NOMO-1 treated with DMSO at 0.1 percent for 48 hours (cell line): ENCODE data around the gene NF1.
"Not testable (repeated sequence)": the region's sequence is repeated elsewhere in the genome, so short reads cannot be mapped to it uniquely, and the experiment has no call there.

Source experiments
- DNase-seq: peaks from one replicate; lab custom pipeline; 2025; ENCODE audit not compliant: unreplicated experiment; lab: John Stamatoyannopoulos, UW

The NF1 gene, protein sequence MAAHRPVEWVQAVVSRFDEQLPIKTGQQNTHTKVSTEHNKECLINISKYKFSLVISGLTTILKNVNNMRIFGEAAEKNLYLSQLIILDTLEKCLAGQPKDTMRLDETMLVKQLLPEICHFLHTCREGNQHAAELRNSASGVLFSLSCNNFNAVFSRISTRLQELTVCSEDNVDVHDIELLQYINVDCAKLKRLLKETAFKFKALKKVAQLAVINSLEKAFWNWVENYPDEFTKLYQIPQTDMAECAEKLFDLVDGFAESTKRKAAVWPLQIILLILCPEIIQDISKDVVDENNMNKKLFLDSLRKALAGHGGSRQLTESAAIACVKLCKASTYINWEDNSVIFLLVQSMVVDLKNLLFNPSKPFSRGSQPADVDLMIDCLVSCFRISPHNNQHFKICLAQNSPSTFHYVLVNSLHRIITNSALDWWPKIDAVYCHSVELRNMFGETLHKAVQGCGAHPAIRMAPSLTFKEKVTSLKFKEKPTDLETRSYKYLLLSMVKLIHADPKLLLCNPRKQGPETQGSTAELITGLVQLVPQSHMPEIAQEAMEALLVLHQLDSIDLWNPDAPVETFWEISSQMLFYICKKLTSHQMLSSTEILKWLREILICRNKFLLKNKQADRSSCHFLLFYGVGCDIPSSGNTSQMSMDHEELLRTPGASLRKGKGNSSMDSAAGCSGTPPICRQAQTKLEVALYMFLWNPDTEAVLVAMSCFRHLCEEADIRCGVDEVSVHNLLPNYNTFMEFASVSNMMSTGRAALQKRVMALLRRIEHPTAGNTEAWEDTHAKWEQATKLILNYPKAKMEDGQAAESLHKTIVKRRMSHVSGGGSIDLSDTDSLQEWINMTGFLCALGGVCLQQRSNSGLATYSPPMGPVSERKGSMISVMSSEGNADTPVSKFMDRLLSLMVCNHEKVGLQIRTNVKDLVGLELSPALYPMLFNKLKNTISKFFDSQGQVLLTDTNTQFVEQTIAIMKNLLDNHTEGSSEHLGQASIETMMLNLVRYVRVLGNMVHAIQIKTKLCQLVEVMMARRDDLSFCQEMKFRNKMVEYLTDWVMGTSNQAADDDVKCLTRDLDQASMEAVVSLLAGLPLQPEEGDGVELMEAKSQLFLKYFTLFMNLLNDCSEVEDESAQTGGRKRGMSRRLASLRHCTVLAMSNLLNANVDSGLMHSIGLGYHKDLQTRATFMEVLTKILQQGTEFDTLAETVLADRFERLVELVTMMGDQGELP (N-terminal part only)

GRCh38 chr17:31094600-31095235 is at the start of gene NF1:
TSS of gene NF1 (plus strand) at chr17:31094977. CDS start at chr17:31095310, 333 bp downstream.
- DNase-seq, result peak; percentile 92

- DNase-seq, result not testable (repeated sequence)
Measured at GRCh38 chr17:31046856-31047425, 47.8 kb upstream of the NF1 start.

- no peak for DNase-seq
Measured at GRCh38 chr17:31048142-31048541, 46.6 kb upstream of the NF1 start.

GRCh38 chr17:31048780-31049179 is 46.0 kb upstream of the NF1 start:
- DNase-seq, result no peak

GRCh38 chr17:31050948-31051347 is 43.8 kb upstream of the NF1 start:
- no peak for DNase-seq

DNA sequence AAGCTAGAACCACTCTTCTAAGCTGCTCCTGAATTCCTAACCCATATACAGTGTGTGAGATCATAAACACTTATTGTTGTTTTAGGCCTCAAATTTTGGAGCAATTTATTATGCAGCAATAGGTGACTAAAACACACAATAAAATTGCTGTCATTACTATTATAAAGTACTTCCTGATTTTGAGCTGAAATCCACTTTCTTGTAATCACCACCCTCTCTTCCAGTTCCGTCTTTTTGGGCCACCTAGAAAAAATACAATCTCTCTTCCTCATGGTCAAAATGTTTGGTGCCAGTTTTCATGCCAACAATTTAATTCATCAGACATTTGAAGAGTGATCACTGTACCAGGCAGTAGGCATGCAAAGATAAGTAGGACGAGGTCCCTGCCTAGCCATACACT is 43.3 kb upstream of the NF1 start:
- DNase-seq, result peak; percentile 94

GRCh38 chr17:31052187-31052889 is 42.4 kb upstream of the NF1 start:
- DNase-seq, result peak; percentile 96

DNA sequence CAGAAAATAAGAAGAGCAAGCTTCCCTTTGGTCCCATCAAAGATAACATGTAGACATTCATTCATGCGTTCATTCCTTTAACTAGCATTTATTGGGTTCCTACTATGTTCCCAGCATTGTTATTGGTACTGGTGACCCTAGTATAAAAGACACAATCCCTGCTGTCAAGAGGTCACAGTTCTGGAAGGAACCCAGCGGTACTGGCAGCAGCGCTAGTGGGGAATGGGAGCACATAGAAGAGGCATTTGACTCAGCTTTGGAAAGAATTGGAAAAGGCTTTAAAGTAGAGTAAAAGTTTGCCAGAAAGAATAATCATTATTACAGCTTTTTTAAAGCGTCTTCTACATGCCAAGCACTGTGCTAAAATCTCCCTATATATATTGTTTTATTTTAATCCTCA is 41.7 kb upstream of the NF1 start:
- DNase-seq, result no peak

DNA sequence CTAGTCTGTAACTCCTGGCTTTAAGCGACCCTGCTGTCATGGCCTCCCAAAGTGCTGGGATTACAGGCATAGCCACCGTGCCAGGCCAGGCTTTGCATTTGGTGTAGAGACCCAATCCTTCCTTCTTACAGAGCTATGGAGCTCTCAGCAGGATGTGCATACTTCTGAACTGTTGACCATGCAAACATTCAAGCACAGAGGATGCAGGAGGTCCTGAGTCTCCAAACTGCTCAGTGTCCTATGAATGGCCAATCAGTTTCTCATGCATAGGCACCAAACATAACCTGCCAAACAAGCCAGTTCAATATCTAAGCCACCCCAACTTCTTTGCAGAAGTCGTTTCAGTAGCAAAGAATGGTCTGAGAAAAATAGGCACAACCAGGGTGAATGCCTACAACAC is 40.0 kb upstream of the NF1 start:
- DNase-seq, result no peak

DNA sequence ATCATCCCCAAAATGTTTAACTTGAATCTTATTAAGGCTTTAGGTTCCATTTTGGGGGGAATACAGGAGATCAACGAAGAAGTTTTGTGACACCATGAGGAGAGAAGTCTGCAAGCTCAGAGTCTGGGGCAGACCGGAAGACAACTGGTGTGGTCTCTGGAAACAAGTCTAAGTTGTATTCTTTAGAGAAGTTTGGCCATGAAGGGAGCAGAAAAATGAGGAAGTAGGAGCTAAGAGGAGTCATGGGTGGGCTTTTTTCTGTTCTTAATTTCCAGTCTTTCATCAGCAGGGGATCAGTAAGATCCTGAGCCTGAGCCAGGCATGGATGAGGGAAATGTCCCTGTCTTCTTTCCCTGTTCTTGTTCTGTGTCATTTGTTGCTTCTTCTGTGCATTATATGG is 35.8 kb upstream of the NF1 start:
- peak; percentile 78 for DNase-seq

DNA sequence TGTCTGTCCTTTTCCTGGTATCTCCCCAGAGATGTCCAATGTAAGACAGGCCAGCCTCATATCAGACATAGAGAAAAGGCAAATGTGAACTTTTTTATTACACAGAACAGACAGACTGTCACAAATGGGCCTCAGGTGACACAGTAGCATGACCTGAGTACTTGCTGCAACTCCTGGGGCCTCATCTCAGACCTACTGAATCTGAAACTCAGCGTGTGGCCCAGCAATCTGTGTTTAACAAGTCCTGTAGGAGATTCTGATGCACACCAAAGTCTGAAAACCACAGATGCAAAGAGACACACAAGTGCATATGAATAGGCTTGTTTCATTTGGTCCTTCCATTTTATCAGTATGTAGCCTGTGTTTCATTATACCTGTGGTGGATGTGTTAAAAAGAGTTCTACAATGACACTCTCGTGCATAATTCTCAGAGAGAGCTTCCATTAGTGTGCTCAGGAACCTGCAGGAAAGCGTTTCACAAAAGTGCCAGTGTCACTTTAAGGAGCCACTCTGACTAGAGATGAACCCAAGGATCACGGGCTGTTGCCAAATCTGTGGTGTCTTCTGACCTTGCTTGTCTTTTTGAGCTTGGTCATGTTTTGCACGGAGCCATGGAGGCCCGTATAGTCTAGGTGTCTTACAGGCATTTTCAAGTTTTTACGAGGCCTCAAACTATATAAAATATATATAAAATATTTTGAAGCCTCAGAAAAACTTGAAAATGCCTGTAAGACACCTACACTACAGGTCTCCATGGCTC is 33.8 kb upstream of the NF1 start:
- peak; percentile 63 for DNase-seq

DNA sequence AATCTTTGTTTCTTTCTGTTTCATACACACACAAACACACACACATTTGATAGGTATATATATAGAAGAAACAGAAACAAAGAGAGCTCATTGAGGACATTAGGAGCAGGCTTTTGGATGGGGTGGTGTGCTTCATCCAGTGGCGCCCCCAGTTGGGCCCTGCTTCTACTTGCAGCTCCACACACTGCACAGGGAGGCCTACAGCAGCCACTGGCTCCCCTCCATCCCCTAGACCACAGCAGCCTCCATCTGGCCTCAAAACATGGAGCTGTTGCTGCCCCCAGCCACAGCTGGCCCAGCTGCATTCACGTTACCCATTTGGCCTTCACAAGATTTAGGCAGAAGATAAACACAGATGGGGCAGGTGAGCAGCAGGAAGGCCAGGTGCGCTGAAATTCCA is 33.1 kb upstream of the NF1 start:
- DNase-seq, result no peak

GRCh38 chr17:31062346-31062745 is 32.4 kb upstream of the NF1 start:
- DNase-seq, result no peak

DNA sequence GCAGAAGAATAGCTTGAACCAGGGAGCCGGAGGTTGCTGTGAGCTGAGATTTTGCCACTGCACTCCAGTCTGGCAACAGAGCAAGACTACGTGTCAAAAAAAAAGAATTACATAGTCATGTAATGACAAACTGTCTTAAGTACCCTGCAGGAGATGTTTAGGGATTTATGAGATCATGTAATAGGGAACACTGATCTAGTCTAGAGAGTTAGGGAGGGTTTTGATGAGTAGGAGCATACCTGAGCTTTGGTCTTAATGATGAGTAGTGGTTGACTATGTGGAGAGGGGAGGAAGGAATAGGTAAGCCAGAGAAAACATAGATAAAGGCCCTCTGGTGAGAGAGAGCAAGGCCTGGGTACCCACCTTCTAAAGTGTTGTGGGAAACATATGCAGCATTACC is 30.1 kb upstream of the NF1 start:
- no peak for DNase-seq

GRCh38 chr17:31067691-31068184 is 27.0 kb upstream of the NF1 start:
- DNase-seq, result peak; percentile 67

DNA sequence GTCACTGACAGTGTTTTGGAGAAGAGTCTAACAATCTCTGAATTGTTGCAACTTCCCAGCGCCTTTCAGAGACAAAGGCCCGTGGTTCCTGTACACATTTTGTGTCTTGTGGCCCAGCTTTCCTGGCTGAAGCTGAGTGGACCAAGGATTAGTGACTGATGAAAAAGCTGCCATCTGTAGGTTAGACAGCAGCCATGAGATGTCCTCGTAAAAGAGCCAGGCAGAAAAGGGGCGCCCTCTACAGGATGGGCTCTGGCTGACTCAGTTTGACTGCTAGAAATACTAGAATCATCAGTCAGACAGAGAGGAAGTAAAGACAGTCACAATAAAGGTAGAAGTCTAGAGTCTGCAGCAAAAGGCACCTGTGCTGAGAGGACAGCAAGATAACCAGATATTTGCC is 26.5 kb upstream of the NF1 start:
- DNase-seq, result peak; percentile 73

DNA sequence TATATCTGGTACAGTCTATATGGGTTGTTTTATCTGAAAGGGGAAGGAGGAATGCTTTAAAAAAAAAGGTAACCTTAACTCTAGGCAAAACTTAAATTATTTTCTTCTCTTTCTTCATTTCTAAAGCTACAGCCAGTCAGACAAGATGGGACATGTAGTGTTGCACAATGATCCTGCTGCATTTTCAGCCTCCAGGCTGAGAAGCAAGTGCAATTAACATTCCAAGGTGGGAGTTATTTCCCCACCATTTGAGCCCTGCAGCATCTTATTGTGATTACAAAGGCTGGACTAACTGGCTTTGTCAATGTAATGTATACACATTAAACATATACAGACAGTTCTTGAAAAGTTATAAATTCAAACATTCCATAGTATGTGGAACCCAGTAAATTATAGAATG is 22.6 kb upstream of the NF1 start:
- DNase-seq, result peak; percentile 61

DNA sequence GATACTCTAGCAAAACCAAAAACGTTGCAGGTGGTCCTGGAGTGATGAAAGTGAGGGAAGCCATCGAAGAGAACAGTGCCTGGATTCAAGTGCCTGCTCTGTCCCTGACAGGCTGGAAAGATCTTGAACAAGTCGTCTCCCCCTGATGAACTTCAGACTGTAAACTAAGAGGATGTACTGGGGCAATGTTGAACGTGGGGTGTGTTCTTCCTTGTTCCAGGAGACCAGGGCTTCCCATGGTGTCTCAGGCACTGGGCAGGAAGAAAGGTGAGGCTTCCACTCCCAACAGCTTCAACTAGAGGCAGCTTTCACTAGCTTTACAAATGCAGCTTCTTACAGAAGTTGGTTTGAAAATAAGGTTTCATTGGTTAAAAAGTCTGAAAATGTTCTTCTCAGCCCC is 21.4 kb upstream of the NF1 start:
- DNase-seq, result no peak
